GM13976 (cell line): Measurements from ENCODE around the gene GNRH2.
"Not testable (repeated sequence)": the region's sequence is repeated elsewhere in the genome, so short reads cannot be mapped to it uniquely, and the experiment has no call there.

Source experiments
- DNase-seq: peaks from one replicate; pipeline ENCODE4 v3.0.0; 2012; ENCODE audit warnings: low spot score
- in situ Hi-C: fragments of 300-500 bp; cut with MboI; formaldehyde crosslinking; loops from one replicate; pipeline ENCODE4 v1.12.0; 2022; ENCODE audit warnings: low sequenced_read_pairs, mixed read lengths, inconsistent platforms; ENCODE audit not compliant: unreplicated experiment
- TF ChIP-seq, protein P1 (sequence below): IDR thresholded peaks from 2 replicates; pipeline ENCODE4 v1.5.1; 2012; ENCODE audit warnings: borderline replicate concordance, mild to moderate bottlenecking; ENCODE audit not compliant: insufficient read depth; ENCODE audit errors: extremely low read depth, missing control alignments, control extremely low read depth

GNRH2 gene

DNA sequence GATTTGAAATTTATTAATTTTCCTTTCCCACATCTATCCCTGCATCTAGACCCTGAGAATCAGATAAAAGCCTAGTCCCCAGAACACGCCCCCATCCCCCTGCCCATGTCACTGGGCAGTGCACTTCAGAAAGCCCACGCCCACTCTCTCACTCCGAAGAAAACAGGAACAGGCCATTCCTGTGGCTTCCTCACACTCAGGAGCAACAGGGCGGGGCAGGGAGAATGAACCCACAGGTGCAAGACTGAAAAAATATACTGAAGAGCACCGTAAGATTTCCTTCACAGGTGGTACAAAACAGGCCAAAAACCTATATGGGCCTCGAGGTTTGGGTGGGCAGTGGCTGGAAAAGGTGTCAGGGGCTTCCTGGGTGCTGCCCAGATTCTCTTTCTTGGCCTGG lies 31.4 kb downstream of the GNRH2 start:
- in situ Hi-C loops, result no loop called here
- TF ChIP-seq, protein P1, sequence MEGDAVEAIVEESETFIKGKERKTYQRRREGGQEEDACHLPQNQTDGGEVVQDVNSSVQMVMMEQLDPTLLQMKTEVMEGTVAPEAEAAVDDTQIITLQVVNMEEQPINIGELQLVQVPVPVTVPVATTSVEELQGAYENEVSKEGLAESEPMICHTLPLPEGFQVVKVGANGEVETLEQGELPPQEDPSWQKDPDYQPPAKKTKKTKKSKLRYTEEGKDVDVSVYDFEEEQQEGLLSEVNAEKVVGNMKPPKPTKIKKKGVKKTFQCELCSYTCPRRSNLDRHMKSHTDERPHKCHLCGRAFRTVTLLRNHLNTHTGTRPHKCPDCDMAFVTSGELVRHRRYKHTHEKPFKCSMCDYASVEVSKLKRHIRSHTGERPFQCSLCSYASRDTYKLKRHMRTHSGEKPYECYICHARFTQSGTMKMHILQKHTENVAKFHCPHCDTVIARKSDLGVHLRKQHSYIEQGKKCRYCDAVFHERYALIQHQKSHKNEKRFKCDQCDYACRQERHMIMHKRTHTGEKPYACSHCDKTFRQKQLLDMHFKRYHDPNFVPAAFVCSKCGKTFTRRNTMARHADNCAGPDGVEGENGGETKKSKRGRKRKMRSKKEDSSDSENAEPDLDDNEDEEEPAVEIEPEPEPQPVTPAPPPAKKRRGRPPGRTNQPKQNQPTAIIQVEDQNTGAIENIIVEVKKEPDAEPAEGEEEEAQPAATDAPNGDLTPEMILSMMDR, result no peak
- DNase-seq, result no peak

DNA sequence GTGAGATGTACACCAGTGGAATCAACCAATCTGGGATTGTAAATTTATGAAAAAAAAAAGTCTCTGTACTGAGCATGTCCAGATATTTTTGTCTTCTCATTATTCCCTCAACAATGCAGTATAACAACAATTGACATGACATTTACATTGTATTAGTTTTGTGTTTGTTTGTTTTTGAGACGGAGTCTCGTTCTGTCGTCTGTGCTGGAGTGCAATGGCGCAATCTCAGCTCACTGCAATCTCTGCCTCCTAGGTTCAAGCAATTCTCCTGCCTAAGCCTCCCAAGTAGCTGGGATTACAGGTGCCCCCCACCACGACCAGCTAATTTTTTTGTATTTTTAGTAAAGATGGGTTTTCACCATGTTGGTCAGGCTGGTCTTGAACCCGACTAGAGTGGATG lies 31.9 kb downstream of the GNRH2 start:
- in situ Hi-C loops, DNase-seq: not testable (repeated sequence)

DNA sequence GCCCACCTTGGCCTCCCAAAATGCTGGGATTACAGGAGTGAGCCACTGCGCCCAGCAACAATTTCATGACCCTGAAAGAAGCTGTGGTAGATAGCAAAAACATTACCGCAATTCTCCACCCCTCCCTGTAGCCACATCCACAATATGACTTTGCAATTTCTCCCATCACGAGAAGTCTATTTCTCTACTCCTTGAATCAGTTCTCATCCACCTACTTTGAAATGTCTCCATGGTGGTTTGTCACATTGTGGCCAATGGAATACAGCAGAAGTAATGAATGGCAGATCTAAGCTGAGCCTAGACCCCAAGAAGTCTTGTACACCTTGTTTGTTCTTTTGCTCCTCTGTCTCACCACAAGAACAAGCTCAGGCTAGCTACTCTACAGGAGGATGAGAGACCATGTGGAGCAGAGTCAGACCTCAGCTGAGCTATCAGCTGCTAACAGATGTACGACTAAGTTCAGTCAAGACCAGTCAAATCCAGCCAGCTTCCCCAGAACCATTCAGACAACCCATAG lies 34.3 kb downstream of the GNRH2 start:
- in situ Hi-C loops, result no loop called here
- no peak for DNase-seq
- TF ChIP-seq, protein P1, result no peak

DNA sequence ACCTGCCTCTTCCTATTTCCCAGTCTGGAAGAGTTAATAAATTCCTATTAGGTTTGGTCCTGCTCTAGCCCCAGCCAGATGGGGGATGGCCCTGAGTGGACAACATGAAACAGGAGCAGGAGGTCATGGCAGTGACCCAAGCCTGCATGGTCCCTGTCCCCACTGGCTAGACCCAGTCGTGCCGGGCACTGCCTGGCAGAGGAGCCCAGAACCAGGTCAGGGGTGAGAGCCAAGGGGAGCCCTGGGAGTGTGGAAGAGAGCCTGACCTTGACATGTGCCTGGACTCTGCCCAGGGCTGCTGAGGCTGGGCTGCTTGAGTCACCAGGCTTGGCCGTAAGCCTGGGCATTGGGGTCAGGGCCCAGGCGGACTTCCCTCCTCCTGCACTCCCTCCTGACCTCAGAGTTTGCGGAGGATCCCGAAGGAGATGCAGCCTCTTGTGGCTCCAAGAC lies 37.5 kb downstream of the GNRH2 start:
- DNase-seq, result no peak
- TF ChIP-seq, protein P1, result no peak
- in situ Hi-C loops, result no loop called here

DNA sequence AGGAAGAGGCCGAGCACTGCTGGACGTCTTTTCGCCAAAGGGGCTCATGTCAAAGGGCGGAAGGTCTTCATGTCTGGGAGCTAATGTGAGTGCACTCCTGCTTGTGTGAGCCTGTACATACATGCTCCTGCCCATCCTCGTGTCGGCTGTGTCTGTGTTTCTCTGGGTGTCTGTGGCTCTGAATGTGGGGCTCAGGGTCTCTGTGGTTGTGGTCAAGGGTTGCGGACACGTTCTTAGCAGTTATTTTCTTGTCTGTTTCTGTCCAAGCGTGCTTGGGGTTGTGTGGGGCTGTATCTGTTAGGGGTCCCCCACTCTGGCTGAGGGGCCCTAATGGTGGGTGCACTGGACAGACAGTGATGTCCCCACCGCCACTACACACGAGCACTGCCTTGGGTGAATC lies 38.2 kb downstream of the GNRH2 start:
- TF ChIP-seq, protein P1, result no peak
- DNase-seq, result no peak
- in situ Hi-C loops, result no loop called here

DNA sequence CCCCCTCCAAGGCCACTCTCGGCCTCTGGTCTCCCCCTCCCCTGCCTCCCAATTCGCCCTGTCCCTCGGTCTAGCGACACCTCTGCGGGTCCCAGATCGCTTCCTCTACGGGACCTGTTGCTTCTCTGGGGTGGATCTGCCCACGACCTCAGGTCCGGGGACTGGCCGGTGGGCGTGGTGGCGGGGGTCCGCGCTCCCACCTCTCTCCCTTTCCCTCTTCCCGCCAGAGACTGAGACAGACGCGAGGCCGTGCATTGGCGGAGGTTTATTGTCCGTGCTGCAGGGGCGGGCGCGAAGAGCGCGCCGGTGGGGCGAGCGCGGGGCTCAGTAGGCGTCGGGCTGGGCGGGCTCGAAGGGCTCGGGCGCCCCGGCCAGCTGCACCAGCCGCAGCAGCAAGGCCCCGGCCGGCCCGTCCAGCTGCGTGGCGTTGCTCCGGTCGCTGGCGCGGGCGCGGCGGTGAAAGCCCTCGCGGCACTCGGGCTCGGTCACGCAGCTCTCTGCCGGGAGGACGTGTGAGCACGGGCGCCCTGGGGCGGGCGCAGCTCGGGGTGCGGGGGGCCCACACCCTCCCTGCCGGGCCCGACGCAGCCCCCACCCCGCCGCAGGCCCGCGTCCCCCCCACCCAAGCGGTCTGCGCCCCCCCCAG lies 39.0 kb downstream of the GNRH2 start:
- TF ChIP-seq, protein P1, result no peak
- in situ Hi-C loops, result no loop called here
- no peak for DNase-seq
